HCT116 (cell line): ENCODE results near the gene MTHFR.

ENCODE experiments used
- EGR1 ChIP-seq: IDR thresholded peaks from 2 replicates; pipeline ENCODE4 v1.6.1; 2012; ENCODE audit warnings: low read depth
- EZH2 ChIP-seq: fragments of 200-600 bp; sonication (generic); IDR thresholded peaks from 2 replicates; pipeline ENCODE4 v1.6.1; 2017; ENCODE audit warnings: antibody characterized with exemption, mixed run types
- EZH2phosphoT487 ChIP-seq: fragments of 200-600 bp; IDR thresholded peaks from 2 replicates; pipeline ENCODE4 v1.6.1; 2018; ENCODE audit warnings: antibody characterized with exemption, borderline replicate concordance
- POLR2A ChIP-seq: IDR thresholded peaks from 2 replicates; pipeline ENCODE4 v1.7.0; 2011; ENCODE audit warnings: borderline replicate concordance; ENCODE audit not compliant: insufficient read depth, insufficient read length; ENCODE audit errors: extremely low read depth
- POLR2AphosphoS5 ChIP-seq: IDR thresholded peaks from 2 replicates; pipeline ENCODE4 v1.6.1; 2011; ENCODE audit warnings: mild to moderate bottlenecking, low read depth, low read length, moderate library complexity
- RAD21 ChIP-seq: IDR thresholded peaks from 2 replicates; pipeline ENCODE4 v1.6.1; 2012; ENCODE audit warnings: low read depth, mild to moderate bottlenecking
- SIN3A ChIP-seq: IDR thresholded peaks from 2 replicates; pipeline ENCODE4 v1.6.1; 2012; ENCODE audit warnings: low read depth
- TCF7L2 ChIP-seq: IDR thresholded peaks from 2 replicates; pipeline ENCODE4 v1.7.0; 2011; ENCODE audit warnings: borderline replicate concordance, inconsistent platforms; ENCODE audit not compliant: insufficient read depth, insufficient read length; ENCODE audit errors: extremely low read depth
- TF ChIP-seq, protein P1 (sequence below), 3 experiments: fragments of 200-600 bp in 1 of 3; sonication (generic) in 1 of 3; IDR thresholded peaks in 2 of 3; conservative IDR thresholded peaks in 1 of 3; 2 replicates each; pipeline ENCODE4 v1.5.1; 2012 to 2017; ENCODE audit warnings: low read depth in 2 of 3, low read length in 2 of 3, antibody characterized with exemption in 1 of 3, borderline replicate concordance in 1 of 3, control low read depth in 1 of 3, mild to moderate bottlenecking in 1 of 3, mixed read lengths in 1 of 3, mixed run types in 1 of 3, moderate library complexity in 1 of 3; ENCODE audit not compliant: insufficient read depth in 1 of 3
- TF ChIP-seq, protein P2 (sequence below): IDR thresholded peaks from 2 replicates; pipeline ENCODE4 v1.6.1; 2012
- TF ChIP-seq, protein P3 (sequence below): IDR thresholded peaks from 2 replicates; pipeline ENCODE4 v1.6.1; 2011; ENCODE audit warnings: mild to moderate bottlenecking, low read length, moderate library complexity; ENCODE audit not compliant: insufficient replicate concordance; ENCODE audit errors: extremely low read depth

DNA sequence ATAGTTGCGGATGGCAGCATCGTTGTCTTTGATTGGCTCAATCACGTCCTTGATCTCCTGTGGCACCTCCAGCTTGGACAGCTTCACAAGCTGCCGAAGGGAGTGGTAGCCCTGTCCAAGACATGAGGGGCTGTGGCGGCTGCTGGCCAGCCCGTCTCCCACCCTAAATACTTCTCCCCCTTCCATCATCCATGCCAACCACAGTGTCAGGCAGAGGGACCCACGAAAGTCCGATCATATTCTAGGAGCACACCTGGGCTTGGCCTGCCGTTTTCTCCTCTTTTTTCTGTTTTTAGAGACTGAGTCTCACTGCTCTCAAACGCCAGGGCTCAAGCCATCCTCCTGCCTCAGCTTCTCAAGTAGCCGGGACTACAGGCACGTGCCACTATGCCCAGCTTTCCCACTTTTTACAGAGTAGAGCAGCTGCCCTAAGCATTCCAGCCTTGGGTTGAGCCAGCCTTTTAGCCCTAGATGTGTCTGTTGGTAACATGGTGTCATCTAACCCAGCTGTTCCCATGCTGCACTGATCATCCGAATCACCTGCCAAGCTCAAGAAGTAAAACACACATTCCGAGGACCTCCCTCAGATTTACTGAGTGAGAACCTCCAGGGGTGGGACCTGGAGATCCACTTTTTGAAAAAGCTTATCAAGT, 10.4 kb downstream of the MTHFR start:
- TF ChIP-seq RAD21 = no peak
- TF ChIP-seq, protein P1, sequence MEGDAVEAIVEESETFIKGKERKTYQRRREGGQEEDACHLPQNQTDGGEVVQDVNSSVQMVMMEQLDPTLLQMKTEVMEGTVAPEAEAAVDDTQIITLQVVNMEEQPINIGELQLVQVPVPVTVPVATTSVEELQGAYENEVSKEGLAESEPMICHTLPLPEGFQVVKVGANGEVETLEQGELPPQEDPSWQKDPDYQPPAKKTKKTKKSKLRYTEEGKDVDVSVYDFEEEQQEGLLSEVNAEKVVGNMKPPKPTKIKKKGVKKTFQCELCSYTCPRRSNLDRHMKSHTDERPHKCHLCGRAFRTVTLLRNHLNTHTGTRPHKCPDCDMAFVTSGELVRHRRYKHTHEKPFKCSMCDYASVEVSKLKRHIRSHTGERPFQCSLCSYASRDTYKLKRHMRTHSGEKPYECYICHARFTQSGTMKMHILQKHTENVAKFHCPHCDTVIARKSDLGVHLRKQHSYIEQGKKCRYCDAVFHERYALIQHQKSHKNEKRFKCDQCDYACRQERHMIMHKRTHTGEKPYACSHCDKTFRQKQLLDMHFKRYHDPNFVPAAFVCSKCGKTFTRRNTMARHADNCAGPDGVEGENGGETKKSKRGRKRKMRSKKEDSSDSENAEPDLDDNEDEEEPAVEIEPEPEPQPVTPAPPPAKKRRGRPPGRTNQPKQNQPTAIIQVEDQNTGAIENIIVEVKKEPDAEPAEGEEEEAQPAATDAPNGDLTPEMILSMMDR (IDR thresholded peaks at IDR 0.05 in 2 of 3, conservative IDR thresholded peaks at IDR 0.05 in 1 of 3; ENCODE audit: borderline replicate concordance in 1 of 3, insufficient read depth in 1 of 3, low read depth in 2 of 3, low read length in 2 of 3) = no peak
- no peak for TF ChIP-seq TCF7L2
- no peak for TF ChIP-seq EZH2
- no peak for TF ChIP-seq POLR2A
- no peak for TF ChIP-seq POLR2AphosphoS5
- no peak for TF ChIP-seq SIN3A
- TF ChIP-seq EZH2phosphoT487 = no peak
- TF ChIP-seq, protein P2, sequence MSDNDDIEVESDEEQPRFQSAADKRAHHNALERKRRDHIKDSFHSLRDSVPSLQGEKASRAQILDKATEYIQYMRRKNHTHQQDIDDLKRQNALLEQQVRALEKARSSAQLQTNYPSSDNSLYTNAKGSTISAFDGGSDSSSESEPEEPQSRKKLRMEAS = no peak
- TF ChIP-seq EGR1 = no peak
- TF ChIP-seq, protein P3, sequence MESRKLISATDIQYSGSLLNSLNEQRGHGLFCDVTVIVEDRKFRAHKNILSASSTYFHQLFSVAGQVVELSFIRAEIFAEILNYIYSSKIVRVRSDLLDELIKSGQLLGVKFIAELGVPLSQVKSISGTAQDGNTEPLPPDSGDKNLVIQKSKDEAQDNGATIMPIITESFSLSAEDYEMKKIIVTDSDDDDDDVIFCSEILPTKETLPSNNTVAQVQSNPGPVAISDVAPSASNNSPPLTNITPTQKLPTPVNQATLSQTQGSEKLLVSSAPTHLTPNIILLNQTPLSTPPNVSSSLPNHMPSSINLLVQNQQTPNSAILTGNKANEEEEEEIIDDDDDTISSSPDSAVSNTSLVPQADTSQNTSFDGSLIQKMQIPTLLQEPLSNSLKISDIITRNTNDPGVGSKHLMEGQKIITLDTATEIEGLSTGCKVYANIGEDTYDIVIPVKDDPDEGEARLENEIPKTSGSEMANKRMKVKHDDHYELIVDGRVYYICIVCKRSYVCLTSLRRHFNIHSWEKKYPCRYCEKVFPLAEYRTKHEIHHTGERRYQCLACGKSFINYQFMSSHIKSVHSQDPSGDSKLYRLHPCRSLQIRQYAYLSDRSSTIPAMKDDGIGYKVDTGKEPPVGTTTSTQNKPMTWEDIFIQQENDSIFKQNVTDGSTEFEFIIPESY = no peak
